ENCODE results near the gene LAMTOR3. TPM values are rescaled to one million over a fixed set of nuclear protein-coding genes. Genes with fewer than 3 reads are reported as not detected.

The LAMTOR3 gene
- total and polyA plus RNA-seq, 8 donors = 8.4 to 38.7 (median 19.5) TPM

DNA sequence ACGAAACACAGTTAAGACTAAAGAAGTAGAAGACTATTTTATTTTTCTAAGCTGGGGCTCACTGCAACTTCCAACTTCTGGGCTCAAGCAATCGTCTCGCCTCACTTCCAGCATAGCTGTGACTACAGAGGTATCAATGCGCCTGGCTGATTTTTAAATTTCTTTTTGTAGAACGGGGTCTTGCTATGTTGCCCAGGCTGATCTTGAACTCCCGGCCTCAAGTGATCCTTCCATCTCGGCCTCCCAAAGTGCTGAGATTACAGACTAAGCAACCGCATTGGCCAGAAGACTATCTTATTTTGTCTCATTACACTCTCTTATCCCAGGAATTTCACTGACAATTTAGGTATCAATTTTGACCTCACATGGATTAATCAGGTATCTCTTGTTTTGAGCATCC, 1.2 kb downstream of the LAMTOR3 start:
- Histone ChIP-seq H3K4me3 (peak overlapping the region in 2 of 4 donors; percentile 74 to 85), H3K36me3 (no peaks in the 10 kb centered on the region), H3K4me1 (peaks cover 13 to 20% (median 14%) of the 10 kb centered on the region in 3 donors), H3K9me3 (no peaks in the 10 kb centered on the region), H3K27me3 (no peaks in the 10 kb centered on the region), H3K27ac (no peak overlapping the region)
- DNase-seq (no peak), ATAC-seq (no peak), FAIRE-seq (no peak)
- TF ChIP-seq, protein P1, sequence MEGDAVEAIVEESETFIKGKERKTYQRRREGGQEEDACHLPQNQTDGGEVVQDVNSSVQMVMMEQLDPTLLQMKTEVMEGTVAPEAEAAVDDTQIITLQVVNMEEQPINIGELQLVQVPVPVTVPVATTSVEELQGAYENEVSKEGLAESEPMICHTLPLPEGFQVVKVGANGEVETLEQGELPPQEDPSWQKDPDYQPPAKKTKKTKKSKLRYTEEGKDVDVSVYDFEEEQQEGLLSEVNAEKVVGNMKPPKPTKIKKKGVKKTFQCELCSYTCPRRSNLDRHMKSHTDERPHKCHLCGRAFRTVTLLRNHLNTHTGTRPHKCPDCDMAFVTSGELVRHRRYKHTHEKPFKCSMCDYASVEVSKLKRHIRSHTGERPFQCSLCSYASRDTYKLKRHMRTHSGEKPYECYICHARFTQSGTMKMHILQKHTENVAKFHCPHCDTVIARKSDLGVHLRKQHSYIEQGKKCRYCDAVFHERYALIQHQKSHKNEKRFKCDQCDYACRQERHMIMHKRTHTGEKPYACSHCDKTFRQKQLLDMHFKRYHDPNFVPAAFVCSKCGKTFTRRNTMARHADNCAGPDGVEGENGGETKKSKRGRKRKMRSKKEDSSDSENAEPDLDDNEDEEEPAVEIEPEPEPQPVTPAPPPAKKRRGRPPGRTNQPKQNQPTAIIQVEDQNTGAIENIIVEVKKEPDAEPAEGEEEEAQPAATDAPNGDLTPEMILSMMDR (IDR thresholded peaks at IDR 0.05) = no peak
- WGBS, 2 donors = 91 to 93% methylated on average over 8 of the region's 8 CpGs
- intact Hi-C loops (cut with DNase I) = no loop called here

GRCh38 chr4:99891351-99891750, 2.9 kb downstream of the LAMTOR3 start:
- intact Hi-C loops (cut with DNase I) = no loop called here
- no peaks in the 10 kb centered on the region for H3K27me3 ChIP-seq
- H3K4me1 ChIP-seq = peaks cover 15 to 20% (median 16%) of the 10 kb centered on the region in 3 donors
- DNase-seq = no peak
- H3K36me3 ChIP-seq = no peaks in the 10 kb centered on the region
- no peak for ATAC-seq
- no peak overlapping the region for H3K27ac ChIP-seq
- WGBS, 2 donors = 62 to 64% methylated on average over 2 of the region's 2 CpGs
- TF ChIP-seq, protein P1 (IDR thresholded peaks at IDR 0.05) = no peak
- H3K9me3 ChIP-seq = no peaks in the 10 kb centered on the region
- no peak for FAIRE-seq
- no peak overlapping the region for H3K4me3 ChIP-seq

GRCh38 chr4:99887837-99888236, 6.4 kb downstream of the LAMTOR3 start:
- peaks cover 9 to 10% (median 9%) of the 10 kb centered on the region in 3 donors for H3K4me1 ChIP-seq
- WGBS, 2 donors = 52 to 63% methylated on average over 5 of the region's 5 CpGs
- no peak for FAIRE-seq
- DNase-seq = no peak
- H3K9me3 ChIP-seq = no peaks in the 10 kb centered on the region
- ATAC-seq = no peak
- intact Hi-C loops (cut with DNase I) = no loop called here
- H3K4me3 ChIP-seq = no peak overlapping the region
- TF ChIP-seq, protein P1 (IDR thresholded peaks at IDR 0.05) = no peak
- H3K27me3 ChIP-seq = no peaks in the 10 kb centered on the region
- H3K27ac ChIP-seq = no peak overlapping the region
- peaks cover 0 to 6% (median 0%) of the 10 kb centered on the region in 3 donors for H3K36me3 ChIP-seq

GRCh38 chr4:99886146-99886545, 8.1 kb downstream of the LAMTOR3 start:
- H3K4me3 ChIP-seq = no peak overlapping the region
- DNase-seq (no peak), FAIRE-seq (no peak), ATAC-seq (no peak)
- H3K27me3 ChIP-seq = no peaks in the 10 kb centered on the region
- no peak overlapping the region for H3K27ac ChIP-seq
- WGBS, 2 donors = 61 to 64% methylated on average over 4 of the region's 4 CpGs
- intact Hi-C loops (cut with DNase I) = no loop called here
- no peaks in the 10 kb centered on the region for H3K9me3 ChIP-seq
- TF ChIP-seq, protein P1 (IDR thresholded peaks at IDR 0.05) = no peak
- H3K36me3 ChIP-seq = peaks cover 0 to 14% (median 7%) of the 10 kb centered on the region in 3 donors
- H3K4me1 ChIP-seq = peaks cover 3 to 9% (median 9%) of the 10 kb centered on the region in 3 donors

DNA sequence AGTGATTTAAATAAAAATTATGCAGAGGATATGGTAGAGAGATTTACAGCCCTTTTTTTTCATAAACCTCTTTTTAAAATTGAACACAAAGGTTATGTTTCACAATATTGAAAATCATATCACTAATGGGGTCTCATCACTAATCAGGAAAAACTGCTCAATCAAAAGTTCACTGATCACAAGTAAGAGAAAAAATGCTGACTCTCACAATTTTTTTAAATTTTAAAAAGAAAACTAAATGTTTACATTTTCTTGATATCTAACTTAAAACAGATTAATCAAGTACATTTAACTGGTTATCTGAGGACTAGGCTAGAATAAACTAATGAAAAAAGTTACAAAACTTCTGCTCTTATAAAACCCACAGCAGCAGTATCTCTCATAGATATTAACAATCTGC, 8.5 kb downstream of the LAMTOR3 start:
- H3K36me3 ChIP-seq = peaks cover 0 to 19% (median 12%) of the 10 kb centered on the region in 3 donors
- TF ChIP-seq, protein P1 (IDR thresholded peaks at IDR 0.05) = no peak
- no peak overlapping the region for H3K27ac ChIP-seq
- no peak overlapping the region for H3K4me3 ChIP-seq
- no peak for ATAC-seq
- intact Hi-C loops (cut with DNase I) = no loop called here
- peaks cover 3 to 9% (median 9%) of the 10 kb centered on the region in 3 donors for H3K4me1 ChIP-seq
- no peak for DNase-seq
- no peaks in the 10 kb centered on the region for H3K9me3 ChIP-seq
- no peaks in the 10 kb centered on the region for H3K27me3 ChIP-seq
- no peak for FAIRE-seq
